ENCODE results near the gene RPP25L. TPM values are rescaled to one million over a fixed set of nuclear protein-coding genes. Genes with fewer than 3 reads are reported as not detected.

The RPP25L gene
- total RNA-seq, 4 donors from 2014 or later = 18.1 to 39.1 (median 26.9) TPM

DNA sequence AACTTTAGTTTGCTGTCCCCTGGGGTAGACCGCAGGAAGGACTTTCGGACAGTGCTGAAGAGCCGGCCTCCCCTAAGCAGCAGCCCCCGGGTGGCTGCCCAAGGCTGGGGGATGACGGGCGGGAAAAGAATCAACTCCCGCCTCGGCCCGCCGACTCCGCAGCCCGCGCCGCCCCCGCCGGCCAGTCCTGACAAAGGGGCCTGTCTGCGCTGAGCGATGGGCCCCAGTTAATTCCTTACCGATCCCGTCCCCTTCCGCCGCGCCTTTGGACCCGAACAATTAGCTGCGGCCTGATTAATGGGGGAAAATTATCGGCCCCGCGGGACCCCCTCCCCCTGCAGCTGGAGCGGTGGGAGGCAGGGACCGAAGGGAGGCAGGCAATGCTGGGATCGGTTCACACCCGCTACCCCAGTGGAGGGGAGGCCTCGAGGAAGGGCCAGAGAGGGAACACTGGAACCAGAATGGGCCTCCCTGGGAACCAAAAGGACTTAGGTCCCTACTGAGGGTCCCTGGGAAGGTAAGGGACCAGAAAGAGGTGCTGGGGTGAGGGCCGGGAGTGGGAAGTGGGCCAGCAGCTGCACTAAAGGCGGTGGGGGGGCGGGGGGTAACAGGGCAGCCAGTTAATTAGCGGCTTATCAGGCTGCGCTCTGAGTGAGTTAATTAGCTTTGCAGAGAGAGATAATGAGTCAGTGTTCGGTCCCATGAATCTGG is 12.7 kb upstream of the RPP25L start:
- peaks cover 48 to 69% of the 10 kb centered on the region in 2 donors for H3K27me3 ChIP-seq
- H3K4me1 ChIP-seq = peaks cover under 1 to 7% of the 10 kb centered on the region in 2 donors
- TF ChIP-seq, protein P1, sequence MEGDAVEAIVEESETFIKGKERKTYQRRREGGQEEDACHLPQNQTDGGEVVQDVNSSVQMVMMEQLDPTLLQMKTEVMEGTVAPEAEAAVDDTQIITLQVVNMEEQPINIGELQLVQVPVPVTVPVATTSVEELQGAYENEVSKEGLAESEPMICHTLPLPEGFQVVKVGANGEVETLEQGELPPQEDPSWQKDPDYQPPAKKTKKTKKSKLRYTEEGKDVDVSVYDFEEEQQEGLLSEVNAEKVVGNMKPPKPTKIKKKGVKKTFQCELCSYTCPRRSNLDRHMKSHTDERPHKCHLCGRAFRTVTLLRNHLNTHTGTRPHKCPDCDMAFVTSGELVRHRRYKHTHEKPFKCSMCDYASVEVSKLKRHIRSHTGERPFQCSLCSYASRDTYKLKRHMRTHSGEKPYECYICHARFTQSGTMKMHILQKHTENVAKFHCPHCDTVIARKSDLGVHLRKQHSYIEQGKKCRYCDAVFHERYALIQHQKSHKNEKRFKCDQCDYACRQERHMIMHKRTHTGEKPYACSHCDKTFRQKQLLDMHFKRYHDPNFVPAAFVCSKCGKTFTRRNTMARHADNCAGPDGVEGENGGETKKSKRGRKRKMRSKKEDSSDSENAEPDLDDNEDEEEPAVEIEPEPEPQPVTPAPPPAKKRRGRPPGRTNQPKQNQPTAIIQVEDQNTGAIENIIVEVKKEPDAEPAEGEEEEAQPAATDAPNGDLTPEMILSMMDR (IDR thresholded peaks at IDR 0.05) = no peak
- no peak for TF ChIP-seq POLR2A (IDR thresholded peaks at IDR 0.05)

DNA sequence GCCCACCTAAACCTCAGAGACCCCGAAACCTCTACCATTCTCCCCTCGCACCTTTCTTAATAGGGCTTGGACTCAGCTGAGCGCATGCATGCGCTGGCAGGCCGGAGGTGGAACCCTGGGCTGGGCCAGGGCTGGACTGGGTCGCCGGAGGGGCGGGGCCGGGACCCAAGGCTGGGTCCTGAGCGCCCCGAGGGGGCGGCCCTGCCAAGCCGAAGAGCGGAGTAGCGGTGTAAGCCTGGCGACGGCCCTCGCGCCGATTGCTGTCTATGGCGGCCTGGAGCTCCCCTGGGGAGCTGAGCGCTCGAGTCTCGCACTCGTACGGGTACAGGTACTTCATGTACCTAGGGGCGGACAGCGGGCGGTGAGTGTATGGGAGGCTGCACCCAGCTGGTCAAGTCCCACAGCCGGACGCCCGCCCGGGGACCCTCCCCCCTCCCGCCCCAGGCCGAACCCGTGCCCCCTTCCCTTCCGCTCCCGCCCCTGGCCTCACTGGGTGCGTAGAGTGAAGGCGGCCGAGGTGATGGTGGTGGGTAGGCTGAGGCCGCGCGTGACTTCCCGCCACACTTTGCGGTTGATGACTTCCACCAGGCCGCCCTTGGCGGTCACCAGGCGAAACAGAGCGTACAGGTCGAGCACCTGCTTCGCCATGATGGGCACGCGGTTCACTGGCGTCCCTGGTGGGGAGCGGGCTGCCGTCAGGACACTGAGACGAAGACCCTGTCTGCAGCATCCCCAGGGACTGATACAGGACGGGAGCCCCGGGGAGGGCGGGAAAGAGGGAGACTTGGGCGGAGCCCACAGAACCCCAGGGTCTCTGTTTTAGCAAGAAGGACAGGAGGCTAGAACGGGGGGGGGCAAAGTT is 11.7 kb upstream of the RPP25L start:
- peaks cover 4 to 5% of the 10 kb centered on the region in 2 donors for H3K4me1 ChIP-seq
- no peak overlapping the region for H3K27ac ChIP-seq
- H3K27me3 ChIP-seq = peaks cover 46 to 63% of the 10 kb centered on the region in 2 donors
- H3K36me3 ChIP-seq = no peaks in the 10 kb centered on the region
- intact Hi-C loops (cut with DNase I; ENCODE audit: low total_unique reads) = no loop called here
- no peak for TF ChIP-seq POLR2A (IDR thresholded peaks at IDR 0.05)
- TF ChIP-seq, protein P1 (IDR thresholded peaks at IDR 0.05) = no peak
- DNase-seq = no peak
- no peaks in the 10 kb centered on the region for H3K9me3 ChIP-seq
- H3K4me3 ChIP-seq = no peak overlapping the region

More for the DNA sequence above, 12.7 kb upstream of the RPP25L start:
- Histone ChIP-seq H3K4me3 (no peak overlapping the region), H3K27ac (no peak overlapping the region), H3K36me3 (no peaks in the 10 kb centered on the region), H3K9me3 (no peaks in the 10 kb centered on the region)
- no peak for DNase-seq
- intact Hi-C loops (cut with DNase I; ENCODE audit: low total_unique reads) = no loop called here

DNA sequence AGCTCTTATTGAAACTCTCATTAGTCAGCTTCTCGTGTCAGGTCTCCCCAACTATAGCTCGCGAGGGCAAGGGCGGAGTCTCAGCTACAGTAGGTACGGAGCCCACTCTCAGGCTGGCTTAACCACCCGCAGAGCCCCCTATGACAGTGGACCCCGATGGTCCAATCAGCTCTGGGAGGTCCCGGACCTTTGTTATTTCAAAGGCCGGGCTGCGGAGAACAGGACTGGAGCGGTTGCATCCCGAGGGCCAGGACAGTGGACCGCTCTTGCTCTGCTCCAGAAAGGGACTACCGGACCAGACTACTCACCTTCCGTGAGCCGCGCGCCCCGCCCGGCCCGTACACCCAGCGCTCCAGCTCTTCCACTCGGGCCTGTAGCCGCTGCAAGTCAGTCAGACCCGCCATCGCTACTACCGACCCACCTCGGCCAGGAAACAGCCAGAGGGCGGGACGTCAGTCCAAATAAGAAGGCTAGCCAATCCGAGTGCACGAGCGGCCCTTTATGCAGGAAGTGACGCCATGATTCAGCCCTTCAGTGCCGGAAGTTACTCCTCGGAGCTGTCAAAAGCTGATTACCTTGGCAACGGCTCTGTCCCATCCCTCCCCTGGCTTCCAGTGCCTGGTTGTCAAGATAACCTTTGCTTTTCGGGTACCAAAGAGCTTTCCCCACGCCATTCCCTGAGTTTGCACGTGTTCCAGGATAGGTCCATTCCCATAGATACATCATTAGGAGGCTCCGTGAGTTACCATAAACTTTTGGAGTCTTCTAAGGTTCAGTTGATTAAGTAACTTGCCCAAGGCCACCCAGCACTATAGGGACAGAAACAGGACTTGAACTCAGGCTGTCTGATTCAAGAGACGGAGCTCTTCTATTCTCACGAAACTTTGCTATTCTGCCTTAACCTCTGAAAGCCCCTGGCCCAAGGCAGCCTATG is 8.4 kb upstream of the RPP25L start, which contains the start of gene DCTN3:
Gene DCTN3 (minus strand): TSS at position 435 of the 934 bp plus-strand sequence. CDS start 31 bp downstream, at position 404.
- H3K27me3 ChIP-seq = peaks cover 22 to 32% of the 10 kb centered on the region in 2 donors
- peak within 1 kb of the TSS; percentile 73 to 94 for H3K4me3 ChIP-seq
- intact Hi-C loops (cut with DNase I; ENCODE audit: low total_unique reads) = no loop called here
- no peaks in the 10 kb centered on the region for H3K9me3 ChIP-seq
- peaks cover 4% of the 10 kb centered on the region in 2 donors for H3K4me1 ChIP-seq
- H3K27ac ChIP-seq = peak within 1 kb of the TSS; percentile 44 to 54
- no peaks in the 10 kb centered on the region for H3K36me3 ChIP-seq
- TF ChIP-seq, protein P1 (IDR thresholded peaks at IDR 0.05) = peak in 1 of 4 experiments; percentile 17
- peak in 1 of 2 donors; percentile 35 for TF ChIP-seq POLR2A (IDR thresholded peaks at IDR 0.05)
- DNase-seq = peak; percentile 90 to 96

DNA sequence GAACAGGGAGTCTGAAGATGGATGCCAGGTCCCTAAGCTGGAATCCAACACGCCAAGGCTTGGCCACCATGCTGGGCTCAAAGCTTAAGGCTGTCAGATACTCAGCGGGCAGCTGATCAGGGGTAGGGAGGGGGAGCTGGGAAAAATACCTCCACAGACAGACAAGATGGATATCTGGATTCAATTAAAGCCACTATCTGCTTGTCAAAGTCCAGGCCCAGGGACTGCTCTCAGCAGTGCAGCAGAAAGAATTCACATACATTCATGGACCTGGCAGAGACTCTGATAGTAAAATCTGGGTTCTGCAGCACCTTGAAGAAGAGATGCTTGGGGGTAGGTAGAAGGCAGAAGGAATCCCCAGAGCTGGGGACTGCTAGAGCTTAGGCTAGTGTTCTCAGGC is 3.2 kb upstream of the RPP25L start:
- Histone ChIP-seq H3K27me3 (no peaks in the 10 kb centered on the region), H3K4me1 (peaks cover 0 to 4% of the 10 kb centered on the region in 2 donors), H3K36me3 (no peaks in the 10 kb centered on the region), H3K9me3 (no peaks in the 10 kb centered on the region), H3K27ac (no peak overlapping the region), H3K4me3 (no peak overlapping the region)
- TF ChIP-seq, protein P1 (IDR thresholded peaks at IDR 0.05) = no peak
- intact Hi-C loops (cut with DNase I; ENCODE audit: low total_unique reads) = no loop called here
- DNase-seq = no peak
